ENCODE results near the gene ABHD17C. TPM values are rescaled to one million over a fixed set of nuclear protein-coding genes. Genes with fewer than 3 reads are reported as not detected.

The ABHD17C gene
- total RNA-seq, 1 donor from 2014 or later = 5.9 TPM

DNA sequence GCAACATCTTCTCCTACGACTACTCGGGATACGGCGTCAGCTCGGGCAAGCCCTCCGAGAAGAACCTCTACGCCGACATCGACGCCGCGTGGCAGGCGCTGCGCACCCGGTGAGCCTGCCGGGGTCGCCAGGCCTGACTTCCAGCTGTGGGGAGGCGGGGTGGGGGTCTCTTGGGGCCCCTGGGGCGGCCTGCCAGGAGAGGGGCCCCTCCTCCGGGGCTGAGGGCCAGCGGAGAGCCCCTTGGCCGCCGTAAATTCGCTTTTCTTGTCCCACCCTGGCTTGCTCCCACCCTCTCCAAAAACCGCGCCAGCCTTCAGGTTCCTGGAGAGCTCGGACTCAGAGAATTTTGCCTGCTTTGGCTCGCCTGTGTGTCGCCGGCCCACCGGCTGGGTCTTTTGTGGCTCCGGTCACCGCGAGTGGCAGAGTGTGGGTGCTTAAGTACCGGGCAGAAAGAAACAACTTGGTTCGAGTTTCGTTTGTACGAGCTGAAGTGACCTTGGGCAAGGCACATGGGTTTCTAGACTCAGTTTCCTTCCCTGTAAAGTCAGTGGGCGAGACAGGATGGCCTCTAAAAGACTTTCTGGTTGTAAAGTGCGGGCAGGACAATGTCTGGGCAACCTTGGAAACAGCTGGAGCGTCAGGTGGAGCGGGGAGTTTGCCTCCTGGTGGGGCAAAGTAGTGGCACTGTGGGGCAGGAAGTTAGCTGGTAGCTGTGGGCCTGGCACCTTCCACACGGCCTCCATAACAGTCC, 976 bp downstream of the ABHD17C start:
- Histone ChIP-seq H3K9me3 (replicated peaks) (no peaks in the 10 kb centered on the region), H3K4me1 (peaks cover 30% of the 10 kb centered on the region), H3K27ac (replicated peaks) (peak overlapping the region; percentile 80), H3K36me3 (no peaks in the 10 kb centered on the region), H3K27me3 (ENCODE audit: low read depth) (no peaks in the 10 kb centered on the region), H3K4me3 (peak overlapping the region; percentile 88)
- TF ChIP-seq, protein P1, sequence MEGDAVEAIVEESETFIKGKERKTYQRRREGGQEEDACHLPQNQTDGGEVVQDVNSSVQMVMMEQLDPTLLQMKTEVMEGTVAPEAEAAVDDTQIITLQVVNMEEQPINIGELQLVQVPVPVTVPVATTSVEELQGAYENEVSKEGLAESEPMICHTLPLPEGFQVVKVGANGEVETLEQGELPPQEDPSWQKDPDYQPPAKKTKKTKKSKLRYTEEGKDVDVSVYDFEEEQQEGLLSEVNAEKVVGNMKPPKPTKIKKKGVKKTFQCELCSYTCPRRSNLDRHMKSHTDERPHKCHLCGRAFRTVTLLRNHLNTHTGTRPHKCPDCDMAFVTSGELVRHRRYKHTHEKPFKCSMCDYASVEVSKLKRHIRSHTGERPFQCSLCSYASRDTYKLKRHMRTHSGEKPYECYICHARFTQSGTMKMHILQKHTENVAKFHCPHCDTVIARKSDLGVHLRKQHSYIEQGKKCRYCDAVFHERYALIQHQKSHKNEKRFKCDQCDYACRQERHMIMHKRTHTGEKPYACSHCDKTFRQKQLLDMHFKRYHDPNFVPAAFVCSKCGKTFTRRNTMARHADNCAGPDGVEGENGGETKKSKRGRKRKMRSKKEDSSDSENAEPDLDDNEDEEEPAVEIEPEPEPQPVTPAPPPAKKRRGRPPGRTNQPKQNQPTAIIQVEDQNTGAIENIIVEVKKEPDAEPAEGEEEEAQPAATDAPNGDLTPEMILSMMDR (IDR thresholded peaks at IDR 0.05; ENCODE audit: borderline replicate concordance) = peak; percentile 39
- intact Hi-C loops (cut with micrococcal nuclease) = no loop called here
- peak; percentile 25 for DNase-seq

GRCh38 chr15:80697075-80697685, 2.1 kb downstream of the ABHD17C start:
- H3K27me3 ChIP-seq (ENCODE audit: low read depth) = no peaks in the 10 kb centered on the region
- TF ChIP-seq, protein P1 (IDR thresholded peaks at IDR 0.05; ENCODE audit: borderline replicate concordance) = no peak
- no peak overlapping the region for H3K27ac ChIP-seq (replicated peaks)
- peak overlapping the region; percentile 88 for H3K4me3 ChIP-seq
- H3K4me1 ChIP-seq = peaks cover 30% of the 10 kb centered on the region
- intact Hi-C loops (cut with micrococcal nuclease) = no loop called here
- H3K9me3 ChIP-seq (replicated peaks) = no peaks in the 10 kb centered on the region
- H3K36me3 ChIP-seq = no peaks in the 10 kb centered on the region
- no peak for DNase-seq

DNA sequence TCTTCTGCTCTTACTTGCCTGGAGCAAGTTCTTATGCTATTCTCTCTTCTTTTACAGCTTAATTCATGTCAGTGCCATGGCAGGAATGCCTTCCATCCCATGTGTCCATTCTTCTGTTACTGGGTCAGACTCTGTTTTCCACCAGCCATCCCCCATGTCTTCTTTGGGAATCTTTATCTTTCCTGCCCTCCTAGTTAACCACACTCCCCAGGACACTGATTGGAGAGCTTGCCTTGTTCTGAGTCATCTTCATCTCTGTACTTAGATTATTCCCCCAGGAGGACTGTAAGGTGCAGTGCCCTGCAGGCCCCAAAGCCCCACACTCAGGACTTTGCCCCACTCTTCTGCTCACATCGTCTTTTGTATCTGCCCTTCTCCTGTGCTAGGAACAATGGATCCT, 3.6 kb downstream of the ABHD17C start:
- Histone ChIP-seq H3K9me3 (replicated peaks) (no peaks in the 10 kb centered on the region), H3K27me3 (ENCODE audit: low read depth) (no peaks in the 10 kb centered on the region), H3K27ac (replicated peaks) (no peak overlapping the region), H3K4me3 (no peak overlapping the region), H3K36me3 (no peaks in the 10 kb centered on the region), H3K4me1 (peaks cover 29% of the 10 kb centered on the region)
- intact Hi-C loops (cut with micrococcal nuclease) = no loop called here
- DNase-seq = no peak
- TF ChIP-seq, protein P1 (IDR thresholded peaks at IDR 0.05; ENCODE audit: borderline replicate concordance) = no peak

GRCh38 chr15:80699981-80700380, 4.9 kb downstream of the ABHD17C start:
- intact Hi-C loops (cut with micrococcal nuclease) = no loop called here
- H3K27ac ChIP-seq (replicated peaks) = no peak overlapping the region
- H3K36me3 ChIP-seq = no peaks in the 10 kb centered on the region
- no peak overlapping the region for H3K4me3 ChIP-seq
- H3K27me3 ChIP-seq (ENCODE audit: low read depth) = no peaks in the 10 kb centered on the region
- TF ChIP-seq, protein P1 (IDR thresholded peaks at IDR 0.05; ENCODE audit: borderline replicate concordance) = no peak
- peaks cover 19% of the 10 kb centered on the region for H3K4me1 ChIP-seq
- DNase-seq = no peak
- no peaks in the 10 kb centered on the region for H3K9me3 ChIP-seq (replicated peaks)

- no peaks in the 10 kb centered on the region for H3K27me3 ChIP-seq (ENCODE audit: low read depth)
- TF ChIP-seq, protein P1 (IDR thresholded peaks at IDR 0.05; ENCODE audit: borderline replicate concordance) = no peak
- H3K9me3 ChIP-seq (replicated peaks) = no peaks in the 10 kb centered on the region
- no peak overlapping the region for H3K27ac ChIP-seq (replicated peaks)
- intact Hi-C loops (cut with micrococcal nuclease) = no loop called here
- H3K36me3 ChIP-seq = no peaks in the 10 kb centered on the region
- peaks cover 6% of the 10 kb centered on the region for H3K4me1 ChIP-seq
- H3K4me3 ChIP-seq = no peak overlapping the region
- no peak for DNase-seq
Measured at GRCh38 chr15:80701676-80702311, 6.7 kb downstream of the ABHD17C start.
